ENCODE measurements around the gene AKT3. TPM values are rescaled to one million over a fixed set of nuclear protein-coding genes. Genes with fewer than 3 reads are reported as not detected.

The AKT3 gene
- total RNA-seq, 2 experiments from 2014 or later, result 80.4 to 88.5 TPM

DNA sequence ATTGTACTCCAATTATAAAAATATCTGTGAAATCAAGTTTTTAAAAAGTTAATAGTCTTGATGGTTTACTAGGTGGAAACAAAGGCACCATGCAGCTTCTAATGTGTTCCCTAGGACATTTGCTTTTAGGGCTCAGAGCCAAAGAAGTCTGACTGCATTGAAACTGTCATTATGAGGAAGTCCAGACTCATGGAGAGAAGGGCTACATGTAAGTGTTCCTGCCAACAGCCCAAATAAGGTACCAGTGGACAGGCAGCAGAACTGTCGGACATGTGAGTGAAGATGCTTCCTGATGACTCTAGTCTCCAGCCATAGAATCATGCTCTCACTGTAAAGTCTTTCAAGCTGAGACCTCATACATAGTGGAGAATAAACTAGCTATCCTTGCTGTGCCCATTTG is 287.6 kb downstream of the AKT3 start:
- H3K9me3 ChIP-seq (ENCODE audit: control insufficient read depth in 1 of 2, insufficient read depth in 1 of 2, low read length in 2 of 2), result no peaks in the 10 kb centered on the region
- Mint-ChIP-seq H3K4me1 (ENCODE audit: low read depth) (no peaks in the 10 kb centered on the region), H3K27me3 (no peaks in the 10 kb centered on the region), H3K4me3 (no peak overlapping the region), H3K36me3 (ENCODE audit: low read depth) (peaks cover 63% of the 10 kb centered on the region), H3K27ac (no peak overlapping the region), H3K9me3 (no peaks in the 10 kb centered on the region)
- CTCF ChIA-PET, result no interaction called here
- H3K36me3 ChIP-seq (ENCODE audit: insufficient read depth, low read length), result peaks cover 28% of the 10 kb centered on the region
- no peak overlapping the region for H3K27ac ChIP-seq (ENCODE audit: low read depth in 1 of 2, low read length in 2 of 2)
- no peaks in the 10 kb centered on the region for H3K4me1 ChIP-seq (ENCODE audit: insufficient read depth, low read length)
- intact Hi-C loops (cut with DNase I, micrococcal nuclease), result loop anchor here in 1 of 2 experiments (10.0 kb wide), 1 partner anchor 712 kb away; no protein-coding TSS in a partner anchor
- H3K27me3 ChIP-seq (ENCODE audit: control insufficient read depth in 1 of 2, insufficient read depth in 2 of 2, low read length in 2 of 2), result no peaks in the 10 kb centered on the region
- POLR2A ChIA-PET, result interaction anchor here (1.1 kb wide), 1 partner anchor 15 kb away, joined by 3 read pairs; no protein-coding TSS in a partner anchor
- no peak overlapping the region for H3K4me3 ChIP-seq (ENCODE audit: low read length)
- TF ChIP-seq, protein P1, sequence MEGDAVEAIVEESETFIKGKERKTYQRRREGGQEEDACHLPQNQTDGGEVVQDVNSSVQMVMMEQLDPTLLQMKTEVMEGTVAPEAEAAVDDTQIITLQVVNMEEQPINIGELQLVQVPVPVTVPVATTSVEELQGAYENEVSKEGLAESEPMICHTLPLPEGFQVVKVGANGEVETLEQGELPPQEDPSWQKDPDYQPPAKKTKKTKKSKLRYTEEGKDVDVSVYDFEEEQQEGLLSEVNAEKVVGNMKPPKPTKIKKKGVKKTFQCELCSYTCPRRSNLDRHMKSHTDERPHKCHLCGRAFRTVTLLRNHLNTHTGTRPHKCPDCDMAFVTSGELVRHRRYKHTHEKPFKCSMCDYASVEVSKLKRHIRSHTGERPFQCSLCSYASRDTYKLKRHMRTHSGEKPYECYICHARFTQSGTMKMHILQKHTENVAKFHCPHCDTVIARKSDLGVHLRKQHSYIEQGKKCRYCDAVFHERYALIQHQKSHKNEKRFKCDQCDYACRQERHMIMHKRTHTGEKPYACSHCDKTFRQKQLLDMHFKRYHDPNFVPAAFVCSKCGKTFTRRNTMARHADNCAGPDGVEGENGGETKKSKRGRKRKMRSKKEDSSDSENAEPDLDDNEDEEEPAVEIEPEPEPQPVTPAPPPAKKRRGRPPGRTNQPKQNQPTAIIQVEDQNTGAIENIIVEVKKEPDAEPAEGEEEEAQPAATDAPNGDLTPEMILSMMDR (IDR thresholded peaks at IDR 0.05), result no peak
- ATAC-seq (ENCODE audit: poor library complexity), result no peak
- no peak for DNase-seq

DNA sequence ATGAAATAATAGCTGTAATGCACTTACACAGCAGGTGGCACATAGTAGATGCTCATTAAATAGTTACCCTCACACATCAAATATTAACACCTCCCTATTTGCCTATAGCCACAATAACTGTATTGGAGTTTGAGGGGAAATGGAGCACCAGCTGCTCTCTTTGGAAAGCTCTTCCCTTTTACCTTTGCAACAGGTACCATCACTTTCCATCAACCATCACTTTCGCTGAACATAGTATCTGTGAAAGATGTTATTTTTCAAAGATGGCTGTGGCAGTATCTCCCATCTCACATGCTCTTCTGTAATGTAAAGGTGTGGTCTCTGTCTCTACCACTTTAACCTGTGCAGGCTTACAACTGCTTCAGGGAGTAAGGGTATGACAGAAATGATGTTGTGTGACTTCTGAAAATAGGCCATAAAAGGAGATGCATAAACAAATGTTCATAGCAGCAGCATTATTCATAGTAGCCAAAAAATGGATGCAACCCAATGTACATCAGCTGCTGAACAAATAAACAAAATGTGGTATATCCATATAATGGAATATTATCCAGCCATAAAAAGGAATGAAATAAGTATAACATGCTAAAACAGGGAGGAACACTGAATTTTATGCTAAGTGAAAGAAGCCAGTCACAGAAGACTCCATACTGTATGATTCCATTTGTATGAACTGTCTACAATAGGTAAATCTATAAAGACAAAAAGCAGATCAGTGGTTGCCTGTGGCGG is 288.3 kb downstream of the AKT3 start:
- DNase-seq, result no peak
- intact Hi-C loops (cut with DNase I, micrococcal nuclease), result loop anchor here in 1 of 2 experiments (10.0 kb wide), 1 partner anchor 713 kb away; no protein-coding TSS in a partner anchor
- H3K27ac ChIP-seq (ENCODE audit: low read depth in 1 of 2, low read length in 2 of 2), result no peak overlapping the region
- Mint-ChIP-seq H3K27me3 (no peaks in the 10 kb centered on the region), H3K4me3 (no peak overlapping the region), H3K27ac (no peak overlapping the region), H3K36me3 (ENCODE audit: low read depth) (peaks cover 59% of the 10 kb centered on the region), H3K9me3 (no peaks in the 10 kb centered on the region), H3K4me1 (ENCODE audit: low read depth) (no peaks in the 10 kb centered on the region)
- H3K4me3 ChIP-seq (ENCODE audit: low read length), result no peak overlapping the region
- CTCF ChIA-PET, result no interaction called here
- no peaks in the 10 kb centered on the region for H3K4me1 ChIP-seq (ENCODE audit: insufficient read depth, low read length)
- peaks cover 27% of the 10 kb centered on the region for H3K36me3 ChIP-seq (ENCODE audit: insufficient read depth, low read length)
- POLR2A ChIA-PET, result no interaction called here
- ATAC-seq (ENCODE audit: poor library complexity), result no peak
- no peaks in the 10 kb centered on the region for H3K27me3 ChIP-seq (ENCODE audit: control insufficient read depth in 1 of 2, insufficient read depth in 2 of 2, low read length in 2 of 2)
- TF ChIP-seq, protein P1 (IDR thresholded peaks at IDR 0.05), result no peak
- H3K9me3 ChIP-seq (ENCODE audit: control insufficient read depth in 1 of 2, insufficient read depth in 1 of 2, low read length in 2 of 2), result no peaks in the 10 kb centered on the region

DNA sequence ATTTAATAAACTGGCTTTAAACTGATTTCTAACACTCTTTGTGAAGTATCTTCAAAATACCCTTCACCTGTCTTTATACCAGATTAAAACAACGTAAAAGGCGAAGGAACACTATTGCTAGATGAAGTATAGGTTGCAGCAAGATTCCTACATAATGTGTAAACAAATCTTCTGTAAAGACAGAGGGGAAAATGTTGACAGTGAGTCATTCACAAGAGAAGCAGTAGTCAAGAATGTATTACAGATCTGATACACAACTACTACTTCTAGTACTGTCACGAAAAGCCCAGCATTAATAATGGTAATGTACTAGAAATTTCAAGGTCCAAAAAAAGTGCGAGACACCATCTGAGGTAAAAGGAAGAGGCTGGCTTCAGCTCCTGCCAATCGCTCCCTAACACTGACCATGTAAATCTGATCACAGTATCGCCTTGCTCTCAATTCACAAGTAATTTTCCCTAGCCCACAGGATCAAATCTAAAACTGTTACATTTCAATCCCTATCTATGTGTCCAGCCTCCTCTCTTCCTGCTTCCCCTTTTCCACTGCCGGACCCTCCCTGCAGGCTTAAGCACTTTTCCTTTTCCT is 290.4 kb downstream of the AKT3 start:
- TF ChIP-seq, protein P1 (IDR thresholded peaks at IDR 0.05), result no peak
- Mint-ChIP-seq H3K4me3 (no peak overlapping the region), H3K9me3 (no peaks in the 10 kb centered on the region), H3K36me3 (ENCODE audit: low read depth) (peaks cover 53% of the 10 kb centered on the region), H3K27me3 (no peaks in the 10 kb centered on the region), H3K27ac (no peak overlapping the region), H3K4me1 (ENCODE audit: low read depth) (no peaks in the 10 kb centered on the region)
- Histone ChIP-seq H3K27ac (ENCODE audit: low read depth in 1 of 2, low read length in 2 of 2) (no peak overlapping the region), H3K4me1 (ENCODE audit: insufficient read depth, low read length) (no peaks in the 10 kb centered on the region), H3K4me3 (ENCODE audit: low read length) (no peak overlapping the region), H3K9me3 (ENCODE audit: control insufficient read depth in 1 of 2, insufficient read depth in 1 of 2, low read length in 2 of 2) (no peaks in the 10 kb centered on the region), H3K36me3 (ENCODE audit: insufficient read depth, low read length) (peaks cover 27% of the 10 kb centered on the region), H3K27me3 (ENCODE audit: control insufficient read depth in 1 of 2, insufficient read depth in 2 of 2, low read length in 2 of 2) (no peaks in the 10 kb centered on the region)
- CTCF ChIA-PET, result no interaction called here
- POLR2A ChIA-PET, result no interaction called here
- DNase-seq (no peak), ATAC-seq (ENCODE audit: poor library complexity) (no peak)
- intact Hi-C loops (cut with DNase I, micrococcal nuclease), result loop anchor here in 1 of 2 experiments (10.0 kb wide), 1 partner anchor 715 kb away; no protein-coding TSS in a partner anchor
